Measurements from ENCODE around the gene CASS4.

- TF ChIP-seq ATF1 (CRISPR knock-in tag; IDR thresholded peaks at IDR 0.05): no peak
- TF ChIP-seq, protein P1, sequence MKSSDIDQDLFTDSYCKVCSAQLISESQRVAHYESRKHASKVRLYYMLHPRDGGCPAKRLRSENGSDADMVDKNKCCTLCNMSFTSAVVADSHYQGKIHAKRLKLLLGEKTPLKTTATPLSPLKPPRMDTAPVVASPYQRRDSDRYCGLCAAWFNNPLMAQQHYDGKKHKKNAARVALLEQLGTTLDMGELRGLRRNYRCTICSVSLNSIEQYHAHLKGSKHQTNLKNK (CRISPR knock-in tag; IDR thresholded peaks at IDR 0.05): no peak
Observed at GRCh38 chr20:56445540-56445939, 33.5 kb downstream of the CASS4 start.
